ENCODE measurements around the gene PNCK. TPM values are rescaled to one million over a fixed set of nuclear protein-coding genes. Genes with fewer than 3 reads are reported as not detected.
"Not testable (repeated sequence)": the region's sequence is repeated elsewhere in the genome, so short reads cannot be mapped to it uniquely, and the experiment has no call there.

The PNCK gene
- total and polyA plus RNA-seq, 9 donors = 0.51 to 5.9 (median 1.3) TPM; not detected in 1

GRCh38 chrX:153700376-153700945 is 26.8 kb upstream of the PNCK start:
- Histone ChIP-seq H3K36me3 (no peaks in the 10 kb centered on the region), H3K4me1 (ENCODE audit: insufficient read depth) (no peaks in the 10 kb centered on the region), H3K27me3 (no peaks in the 10 kb centered on the region), H3K9me3 (no peaks in the 10 kb centered on the region), H3K4me3 (no peak overlapping the region), H3K27ac (no peak overlapping the region)
- TF ChIP-seq EP300 (IDR thresholded peaks at IDR 0.05) (no peak), POLR2A (IDR thresholded peaks at IDR 0.05) (no peak), CTCF (IDR thresholded peaks at IDR 0.05) (no peak)
- DNase-seq = no peak
- 74 to 81% (median 76%) methylated on average over 15 of the region's 15 CpGs for WGBS, 3 donors
- intact Hi-C loops (cut with DNase I) = no loop called here

- H3K4me3 ChIP-seq; DNase-seq; H3K4me1 ChIP-seq (ENCODE audit: insufficient read depth); H3K27ac ChIP-seq; H3K27me3 ChIP-seq; H3K9me3 ChIP-seq; H3K36me3 ChIP-seq; intact Hi-C loops (cut with DNase I): not testable (repeated sequence)
- WGBS, 3 donors = 64 to 82% (median 64%) methylated on average over 18 of the region's 18 CpGs
These were observed 26.3 kb upstream of the PNCK start for GRCh38 chrX:153699784-153700371.

- H3K27me3 ChIP-seq; intact Hi-C loops (cut with DNase I); DNase-seq; H3K36me3 ChIP-seq; H3K4me1 ChIP-seq (ENCODE audit: insufficient read depth); H3K9me3 ChIP-seq; H3K4me3 ChIP-seq; H3K27ac ChIP-seq: not testable (repeated sequence)
- WGBS, 3 donors = 79 to 85% (median 82%) methylated on average over 16 of the region's 16 CpGs
These were observed 25.7 kb upstream of the PNCK start for GRCh38 chrX:153699210-153699783.

- no peak overlapping the region for H3K4me3 ChIP-seq
- TF ChIP-seq CTCF (IDR thresholded peaks at IDR 0.05) (no peak), POLR2A (IDR thresholded peaks at IDR 0.05) (no peak), EP300 (IDR thresholded peaks at IDR 0.05) (no peak)
- H3K27me3 ChIP-seq = no peaks in the 10 kb centered on the region
- no peak for DNase-seq
- H3K36me3 ChIP-seq = no peaks in the 10 kb centered on the region
- H3K4me1 ChIP-seq (ENCODE audit: insufficient read depth) = no peaks in the 10 kb centered on the region
- 77 to 87% (median 86%) methylated on average over 14 to 16 of the region's 16 CpGs for WGBS, 3 donors
- intact Hi-C loops (cut with DNase I) = no loop called here
- H3K27ac ChIP-seq = no peak overlapping the region
- H3K9me3 ChIP-seq = no peaks in the 10 kb centered on the region
These were observed 24.6 kb upstream of the PNCK start for GRCh38 chrX:153697924-153698865.

- H3K4me1 ChIP-seq (ENCODE audit: insufficient read depth); H3K27me3 ChIP-seq; H3K27ac ChIP-seq; intact Hi-C loops (cut with DNase I); H3K9me3 ChIP-seq; H3K4me3 ChIP-seq; H3K36me3 ChIP-seq; DNase-seq: not testable (repeated sequence)
- 84 to 91% (median 88%) methylated on average over 16 of the region's 16 CpGs for WGBS, 3 donors
These were observed 23.5 kb upstream of the PNCK start for GRCh38 chrX:153696986-153697722.

GRCh38 chrX:153696538-153696937 is 22.9 kb upstream of the PNCK start:
- intact Hi-C loops (cut with DNase I); H3K27me3 ChIP-seq; H3K4me1 ChIP-seq (ENCODE audit: insufficient read depth); H3K9me3 ChIP-seq; H3K4me3 ChIP-seq; H3K36me3 ChIP-seq; DNase-seq; H3K27ac ChIP-seq: not testable (repeated sequence)
- 76 to 84% (median 78%) methylated on average over 10 of the region's 10 CpGs for WGBS, 3 donors
